Measurements from ENCODE around the gene SH3BP2. TPM values are rescaled to one million over a fixed set of nuclear protein-coding genes. Genes with fewer than 3 reads are reported as not detected.

Gene SH3BP2
- total RNA-seq, 6 experiments from 2014 or later: 17.6 to 25.4 (median 20.5) TPM

Other genes with a start within 250 kb of the SH3BP2 start
- 10 to 100 TPM; 28.6 to 32.0 (median 30.9) TPM for gene TNIP2, start 36.7 kb upstream of the SH3BP2 start, total RNA-seq (2021; fragmentation: NEBNext Ultra II Directional; extraction: Animal tissue kit (Norgen Biotek cat#: 25700))
- 100 to 1,000 TPM; 276 to 332 (median 321) TPM for gene ADD1, start 50.8 kb downstream of the SH3BP2 start, total RNA-seq (2021; fragmentation: NEBNext Ultra II Directional; extraction: Animal tissue kit (Norgen Biotek cat#: 25700))
- gene NOP14, start 170.3 kb downstream of the SH3BP2 start, total RNA-seq (2021; fragmentation: NEBNext Ultra II Directional; extraction: Animal tissue kit (Norgen Biotek cat#: 25700)): 10 to 100 TPM; 34.8 to 39.4 (median 37.0) TPM
- 1 to 10 TPM; 5.1 to 8.1 (median 6.7) TPM for gene GRK4, start 170.5 kb downstream of the SH3BP2 start, total RNA-seq (2021; fragmentation: NEBNext Ultra II Directional; extraction: Animal tissue kit (Norgen Biotek cat#: 25700))

Measured in HFFc6 (cell line).